Measurements from ENCODE around the gene SLC16A11. TPM values are rescaled to one million over a fixed set of nuclear protein-coding genes. Genes with fewer than 3 reads are reported as not detected.

SLC16A11 gene
- total and polyA plus RNA-seq, 10 of the 15 experiments (the other 5 are each of a cell fraction or from before 2014, with no cell fraction given), result 0.11 to 2.7 (median 0.84) TPM

GRCh38 chr17:7038025-7038862 lies 5.6 kb downstream of the SLC16A11 start:
- DNase-seq (ENCODE audit: low read depth, low spot score), result no peak
- Histone ChIP-seq H3K4me2 (ENCODE audit: control insufficient read depth, insufficient read depth) (peak overlapping the region; percentile 27), H4K20me1 (ENCODE audit: control insufficient read depth, insufficient read depth) (no peaks in the 10 kb centered on the region), H3K27ac (ENCODE audit: control insufficient read depth, insufficient read depth) (no peak overlapping the region), H3K36me3 (ENCODE audit: control insufficient read depth in 2 of 2, insufficient read depth in 2 of 2, low read length in 1 of 2) (no peaks in the 10 kb centered on the region; a peak in 1 of 4 replicates), H2AFZ (ENCODE audit: control insufficient read depth, low read depth, low read length) (no peak overlapping the region), H3K9me3 (replicated peaks; ENCODE audit: control insufficient read depth, insufficient read depth, low read length) (no peaks in the 10 kb centered on the region), H3K9ac (ENCODE audit: control insufficient read depth, insufficient read depth, low read length) (no peak overlapping the region), H3K4me3 (no peak overlapping the region; the same call in 1 of the 2 replicates), H3K4me1 (ENCODE audit: control insufficient read depth, insufficient read depth, low read length) (peaks cover 18% of the 10 kb centered on the region), H3K79me2 (ENCODE audit: control insufficient read depth, insufficient read depth, low read length) (peaks cover 18% of the 10 kb centered on the region), H3K27me3 (replicated peaks in 1 of 2; ENCODE audit: control insufficient read depth in 2 of 2, insufficient read depth in 2 of 2, low read length in 1 of 2) (peaks cover 0 to 2% of the 10 kb centered on the region in 2 experiments; a peak in 2 of 4 replicates)
- in situ Hi-C loops (cut with MboI), result loop anchor here (25.0 kb wide), 1 partner anchor 524 kb away; the partner anchor contains the start of genes SENP3 and TNFSF13
- BruUV-seq (replicated peaks), result no TSS peak
- ChIA-PET POLR2A (interaction anchor here (0.6 to 1.4 kb wide), 7 partner anchors 15 to 267 kb away, joined by 3 to 9 read pairs (median 4); no protein-coding TSS in a partner anchor), RAD21 (ENCODE audit: unreplicated experiment) (interaction anchor here (0.9 to 2.1 kb wide), 3 partner anchors 16 to 23 kb away, joined by 3 to 8 read pairs (median 7); a partner anchor contains a TSS), SMC1A (ENCODE audit: uncharacterized antibody, unreplicated experiment) (interaction anchor here (0.8 to 1.7 kb wide), 7 partner anchors 7 to 127 kb away, joined by 3 to 8 read pairs (median 4); no protein-coding TSS in a partner anchor), CTCF (interaction anchor here (0.6 to 4.5 kb wide), 8 partner anchors 7 to 127 kb away, joined by 3 to 40 read pairs (median 5); partner anchors contain the start of genes BCL6B and SLC16A11)
- TF ChIP-seq SIX5 (IDR thresholded peaks at IDR 0.05; ENCODE audit: low read depth, low read length, severe bottlenecking) (no peak), SMARCA5 (IDR thresholded peaks at IDR 0.05) (no peak), EGR1 (IDR thresholded peaks at IDR 0.05; ENCODE audit: borderline replicate concordance in 1 of 2, low read depth in 2 of 2, low read length in 2 of 2) (0 out of 3 replicates have a peak, but pooled peaks of 1 of the 2 experiments have one; percentile 3), CTCF (IDR thresholded peaks at IDR 0.05 in 2 of 3, conservative IDR thresholded peaks at IDR 0.05 in 1 of 3; ENCODE audit: control insufficient read depth in 2 of 3, extremely low read depth in 1 of 3, insufficient read depth in 1 of 3, low read depth in 3 of 3, low read length in 3 of 3) (peak; percentile 1 to 17 (median 4); a peak in 1 of 6 replicates)
- 90% methylated on average over 18 of the region's 19 CpGs for WGBS (ENCODE audit: insufficient coverage, insufficient replicate concordance, low lambda C conversion rate, missing lambda C conversion rate)
- intact Hi-C loops (cut with micrococcal nuclease; ENCODE audit: unreplicated experiment), result no loop called here
- ATAC-seq, result no peak
- no peak for FAIRE-seq

All from GM12878 (cell line).